ENCODE results near the gene GALT.

DNA sequence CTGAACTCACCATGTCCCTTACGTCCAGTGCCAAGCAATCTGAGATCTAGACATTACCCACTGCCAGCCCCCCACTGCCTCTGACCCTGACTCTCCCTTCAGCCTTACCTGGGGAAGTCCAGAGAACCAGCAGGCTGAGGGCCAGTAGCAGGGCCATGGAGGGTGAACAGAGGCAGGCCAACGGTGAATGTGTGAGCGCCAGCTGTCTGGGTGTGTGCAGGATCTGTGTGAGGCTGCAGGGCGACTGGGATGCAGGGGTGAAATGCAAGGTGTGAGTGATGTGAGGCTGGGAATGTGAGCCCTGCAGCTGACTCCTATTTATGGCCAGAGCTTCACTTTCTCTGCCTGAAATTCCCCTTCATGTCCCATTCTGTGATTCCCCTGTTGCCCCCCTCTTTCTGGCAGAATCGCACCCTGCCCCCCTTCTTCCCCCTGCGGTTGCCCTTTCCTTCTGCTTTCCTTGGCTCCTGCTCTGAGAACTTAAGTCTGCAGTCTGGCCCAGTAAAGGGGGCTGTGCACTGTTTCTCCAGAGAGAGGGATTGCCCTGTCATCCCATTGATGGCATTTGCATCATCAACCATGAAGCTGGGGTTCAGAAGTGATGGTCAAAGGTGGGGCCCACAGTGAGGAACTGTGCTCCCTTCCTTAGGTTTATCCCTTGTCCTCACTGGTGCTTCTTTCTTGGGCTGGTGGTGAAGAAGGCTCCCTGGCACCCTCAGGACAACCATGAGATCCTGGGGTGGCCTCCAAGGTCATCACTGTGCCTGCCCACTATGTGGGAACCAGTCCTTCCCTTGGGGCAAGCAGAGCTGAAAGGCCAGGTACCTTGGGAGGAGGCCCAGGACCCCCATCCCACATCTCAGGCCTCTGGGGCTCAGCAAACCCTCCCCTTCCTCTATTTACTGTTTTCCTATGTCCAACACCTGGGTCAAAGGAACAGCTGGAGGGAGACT, 44.8 kb downstream of the GALT start, which contains the start of gene CCL19:
- TF ChIP-seq, protein P1, sequence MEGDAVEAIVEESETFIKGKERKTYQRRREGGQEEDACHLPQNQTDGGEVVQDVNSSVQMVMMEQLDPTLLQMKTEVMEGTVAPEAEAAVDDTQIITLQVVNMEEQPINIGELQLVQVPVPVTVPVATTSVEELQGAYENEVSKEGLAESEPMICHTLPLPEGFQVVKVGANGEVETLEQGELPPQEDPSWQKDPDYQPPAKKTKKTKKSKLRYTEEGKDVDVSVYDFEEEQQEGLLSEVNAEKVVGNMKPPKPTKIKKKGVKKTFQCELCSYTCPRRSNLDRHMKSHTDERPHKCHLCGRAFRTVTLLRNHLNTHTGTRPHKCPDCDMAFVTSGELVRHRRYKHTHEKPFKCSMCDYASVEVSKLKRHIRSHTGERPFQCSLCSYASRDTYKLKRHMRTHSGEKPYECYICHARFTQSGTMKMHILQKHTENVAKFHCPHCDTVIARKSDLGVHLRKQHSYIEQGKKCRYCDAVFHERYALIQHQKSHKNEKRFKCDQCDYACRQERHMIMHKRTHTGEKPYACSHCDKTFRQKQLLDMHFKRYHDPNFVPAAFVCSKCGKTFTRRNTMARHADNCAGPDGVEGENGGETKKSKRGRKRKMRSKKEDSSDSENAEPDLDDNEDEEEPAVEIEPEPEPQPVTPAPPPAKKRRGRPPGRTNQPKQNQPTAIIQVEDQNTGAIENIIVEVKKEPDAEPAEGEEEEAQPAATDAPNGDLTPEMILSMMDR (IDR thresholded peaks at IDR 0.05), result no peak
- no peak for TF ChIP-seq POLR2A (IDR thresholded peaks at IDR 0.05)
